Ovary (tissue), 10 donors: ENCODE results near the gene LRRC18. TPM values are rescaled to one million over a fixed set of nuclear protein-coding genes. Genes with fewer than 3 reads are reported as not detected.

Experiments
- DNase-seq, 5 donors: peaks; one replicate each; pipeline ENCODE4 v3.0.0-alpha.2; 2019 to 2020
- H3K27ac ChIP-seq, 2 donors: fragments of 200-600 bp; one replicate each; pipeline versions ENCODE4 v1.5.1 to v1.8.0; 2019 to 2022
- H3K27me3 ChIP-seq: fragments of 200-600 bp; one replicate; pipeline ENCODE4 v1.8.0; 2022
- H3K36me3 ChIP-seq: fragments of 200-600 bp; sonication (generic); one replicate; pipeline ENCODE4 v1.5.1; 2019
- H3K4me1 ChIP-seq: one replicate; pipeline ENCODE4 v1.8.1; 2013; ENCODE audit warnings: mild to moderate bottlenecking, moderate library complexity; ENCODE audit not compliant: insufficient read depth
- H3K4me3 ChIP-seq: fragments of 200-600 bp; sonication (generic); one replicate; pipeline ENCODE4 v1.5.1; 2017
- H3K9me3 ChIP-seq, 2 donors: fragments of 200-600 bp in 1 of 2; sonication (generic) in 1 of 2; one replicate each; pipeline versions ENCODE4 v1.5.1 to v1.8.1; 2013 to 2019; ENCODE audit warnings: mild to moderate bottlenecking in 1 of 2, moderate library complexity in 1 of 2
- EP300 ChIP-seq: sonication (generic); formaldehyde crosslinking; IDR thresholded peaks from one replicate; pipeline ENCODE4 v1.6.1; 2017; ENCODE audit warnings: antibody characterized with exemption
- POLR2A ChIP-seq: fragments of 450-650 bp; IDR thresholded peaks from one replicate; pipeline ENCODE4 v1.6.1; 2017; ENCODE audit warnings: antibody characterized with exemption, mild to moderate bottlenecking, moderate library complexity
- WGBS, 3 donors: extraction: QIAGEN DNeasy Blood & Tissue Kit in 1 of 3; methylation state at CpG; one replicate each; pipeline versions ENCODE4 v1.1.5 to v1.1.7; 2013 to 2017; 5-methylcytosine and 5-hydroxymethylcytosine counted together
- intact Hi-C, 4 donors: fragments of 100-400 bp; cut with DNase I; formaldehyde crosslinking; loops; one replicate each; pipeline versions ENCODE4 v1.11.0 to v1.15.1; 2022 to 2023
- long read RNA-seq, 3 donors: library from polyadenylated mRNA in 2 of 3; unstranded in 2 of 3; transcript quantifications; one replicate each; pipeline ENCODE4 v2.0.0 and lab custom pipeline, GENCODE V29; 2021 to 2026
- polyA plus RNA-seq, 2 donors: library from polyadenylated mRNA; stranded (reverse); fragments of 200-250 nt in 1 of 2; fragments of 350-450 nt in 1 of 2; fragmentation: Illumina TruSeq in 1 of 2; extraction: RNeasy Lipid Tissue Mini Kit (QIAGEN cat#74804) in 1 of 2; gene quantifications; one replicate each; pipeline ENCODE4 v1.2.3, GENCODE V29; 2013 to 2014
- total RNA-seq, 7 donors: library from RNA; depleted of rRNA in 2 of 7; stranded (reverse); fragments of >200 nt in 2 of 7; fragmentation: NEBNext Ultra II Directional in 3 of 7; extraction: Animal tissue kit (Norgen Biotek cat#: 25700) in 3 of 7; gene quantifications; one replicate each; pipeline versions ENCODE4 v1.1.0 to v1.2.4, GENCODE V29; 2016 to 2023
- TF ChIP-seq, protein P1 (sequence below), 3 donors: fragments of 450-650 bp in 2 of 3; fragments of 200-600 bp in 1 of 3; IDR thresholded peaks; one replicate each; pipeline versions ENCODE4 v1.5.1 to v1.8.0; 2016 to 2022; ENCODE audit warnings: antibody characterized with exemption in 3 of 3, mild to moderate bottlenecking in 1 of 3
- donor health status: DM: no; HTN: no; CAD: no; lungs with moderate emphysema.
- donor health status: DM: no; HTN: no; CAD: no.
- donor health status: Bipolar disorder and iron deficiency.
- donor health status: DM: yes; HTN: yes; CAD: no.
- donor health status: DM: no; HTN: no; CAD: no.
- donor health status: DM: yes; HTN: yes; CAD: no.

Gene LRRC18
- total RNA-seq (1 to 10 TPM in 1 of 7 donors, under 1 TPM in 2, not detected in 4; 0.15 to 1.4 (median 0.35) TPM), polyA plus RNA-seq (under 1 TPM; 0.16 to 0.22 TPM)
- long read RNA-seq, donor 1: 0 reads
- long read RNA-seq, donor 2: 0 reads
- long read RNA-seq, donor 3: 0 reads

DNA sequence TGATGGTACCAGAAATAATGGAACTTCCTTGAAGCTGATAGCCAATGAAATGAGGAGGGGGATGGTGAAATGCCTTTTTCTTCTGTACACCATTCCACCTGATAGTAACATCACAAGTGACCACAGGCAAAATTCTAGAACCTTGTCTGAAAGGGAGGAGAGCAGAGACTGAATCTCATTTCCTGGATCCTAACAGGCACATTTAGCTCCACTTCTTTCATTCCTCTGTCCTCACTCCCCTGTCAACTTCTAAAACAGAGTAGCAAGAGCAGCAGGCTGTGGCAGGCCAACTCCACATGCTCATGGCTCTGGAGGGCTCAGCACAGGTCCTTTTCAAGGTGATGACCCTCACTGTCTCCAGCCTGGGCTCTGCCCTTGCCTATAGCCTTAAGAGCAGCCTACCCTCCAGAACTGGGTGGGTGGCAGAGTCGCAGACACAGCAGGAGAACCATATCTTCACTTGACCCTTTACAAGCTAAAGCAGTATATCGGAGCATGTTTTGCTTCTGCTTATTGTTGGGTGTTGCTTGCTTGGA, at the start of gene LRRC18:
Gene LRRC18, minus strand, starts transcription at position 51 of the 536 bp plus-strand sequence. CDS start 25,685 bp downstream, outside the sequence.
- 92 to 100% (median 96%) methylated on average over 2 of the region's 2 CpGs for whole genome bisulfite sequencing, 3 donors
- intact Hi-C loops: loop anchor here in 1 of 4 donors (5.0 kb wide), 1 partner anchor 1708 kb away; no protein-coding TSS in a partner anchor
- Histone ChIP-seq H3K27me3 (no peaks in the 10 kb centered on the region), H3K36me3 (no peaks in the 10 kb centered on the region), H3K4me3 (no peak within 1 kb of the TSS), H3K4me1 (no peaks in the 10 kb centered on the region), H3K27ac (no peak within 1 kb of the TSS), H3K9me3 (no peaks in the 10 kb centered on the region)
- DNase-seq: no peak
- no peak for TF ChIP-seq EP300
- TF ChIP-seq, protein P1, sequence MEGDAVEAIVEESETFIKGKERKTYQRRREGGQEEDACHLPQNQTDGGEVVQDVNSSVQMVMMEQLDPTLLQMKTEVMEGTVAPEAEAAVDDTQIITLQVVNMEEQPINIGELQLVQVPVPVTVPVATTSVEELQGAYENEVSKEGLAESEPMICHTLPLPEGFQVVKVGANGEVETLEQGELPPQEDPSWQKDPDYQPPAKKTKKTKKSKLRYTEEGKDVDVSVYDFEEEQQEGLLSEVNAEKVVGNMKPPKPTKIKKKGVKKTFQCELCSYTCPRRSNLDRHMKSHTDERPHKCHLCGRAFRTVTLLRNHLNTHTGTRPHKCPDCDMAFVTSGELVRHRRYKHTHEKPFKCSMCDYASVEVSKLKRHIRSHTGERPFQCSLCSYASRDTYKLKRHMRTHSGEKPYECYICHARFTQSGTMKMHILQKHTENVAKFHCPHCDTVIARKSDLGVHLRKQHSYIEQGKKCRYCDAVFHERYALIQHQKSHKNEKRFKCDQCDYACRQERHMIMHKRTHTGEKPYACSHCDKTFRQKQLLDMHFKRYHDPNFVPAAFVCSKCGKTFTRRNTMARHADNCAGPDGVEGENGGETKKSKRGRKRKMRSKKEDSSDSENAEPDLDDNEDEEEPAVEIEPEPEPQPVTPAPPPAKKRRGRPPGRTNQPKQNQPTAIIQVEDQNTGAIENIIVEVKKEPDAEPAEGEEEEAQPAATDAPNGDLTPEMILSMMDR (IDR thresholded peaks at IDR 0.05): no peak
- no peak for TF ChIP-seq POLR2A

DNA sequence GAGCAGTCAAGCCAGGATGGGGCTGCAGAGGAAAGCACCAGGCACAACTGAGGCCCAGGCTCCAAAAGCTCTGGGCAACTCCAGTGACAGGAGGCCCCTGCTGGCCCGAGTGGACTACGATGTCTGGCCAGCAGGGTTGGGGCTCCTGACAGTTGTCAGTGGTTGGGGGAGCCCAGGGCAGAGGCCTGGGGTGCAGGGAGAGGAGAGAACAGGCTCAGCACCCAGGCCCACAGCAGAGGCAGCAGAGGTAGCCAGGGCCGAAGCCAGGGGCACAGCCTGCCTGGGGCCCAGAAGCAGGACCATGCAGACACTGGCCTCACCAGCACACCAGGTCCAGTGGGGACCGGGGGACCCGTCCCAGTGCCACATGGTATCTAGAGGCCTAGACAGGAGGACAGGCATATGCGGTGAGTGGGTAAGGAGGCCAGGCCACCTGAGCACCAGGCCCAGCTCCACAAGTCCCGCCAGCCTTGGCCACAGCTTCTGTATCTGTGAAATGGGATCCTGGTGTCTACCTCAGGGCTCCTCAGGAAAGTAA, 46.0 kb upstream of the LRRC18 start:
- Histone ChIP-seq H3K36me3 (no peaks in the 10 kb centered on the region), H3K27ac (no peak overlapping the region), H3K9me3 (no peaks in the 10 kb centered on the region), H3K4me1 (peaks cover 6% of the 10 kb centered on the region), H3K27me3 (no peaks in the 10 kb centered on the region), H3K4me3 (no peak overlapping the region)
- no peak for TF ChIP-seq POLR2A
- no peak for TF ChIP-seq EP300
- TF ChIP-seq, protein P1 (IDR thresholded peaks at IDR 0.05): no peak
- no peak for DNase-seq
- WGBS, 3 donors: 91 to 94% (median 92%) methylated on average over 5 to 7 of the region's 7 CpGs
- intact Hi-C loops: loop anchor here in 1 of 4 donors (10.0 kb wide), 1 partner anchor 529 kb away; no protein-coding TSS in a partner anchor

- Histone ChIP-seq H3K9me3 (no peaks in the 10 kb centered on the region), H3K4me1 (peaks cover 6% of the 10 kb centered on the region), H3K27me3 (no peaks in the 10 kb centered on the region), H3K4me3 (no peak overlapping the region), H3K36me3 (no peaks in the 10 kb centered on the region), H3K27ac (no peak overlapping the region)
- no peak for DNase-seq
- 60 to 63% (median 62%) methylated on average over 5 of the region's 5 CpGs for WGBS, 3 donors
- TF ChIP-seq POLR2A (no peak), EP300 (no peak)
- TF ChIP-seq, protein P1 (IDR thresholded peaks at IDR 0.05): no peak
- intact Hi-C loops: loop anchor here (5.0 to 10.0 kb wide), 3 partner anchors 174 to 531 kb away; no protein-coding TSS in a partner anchor
These were observed 44.2 kb upstream of the LRRC18 start for GRCh38 chr10:48983648-48984351.

GRCh38 chr10:48982584-48982983, 42.9 kb upstream of the LRRC18 start:
- Histone ChIP-seq H3K27me3 (no peaks in the 10 kb centered on the region), H3K4me1 (peaks cover 6% of the 10 kb centered on the region), H3K4me3 (no peak overlapping the region), H3K9me3 (no peaks in the 10 kb centered on the region), H3K36me3 (no peaks in the 10 kb centered on the region), H3K27ac (no peak overlapping the region)
- DNase-seq: no peak
- TF ChIP-seq POLR2A (no peak), EP300 (no peak)
- TF ChIP-seq, protein P1 (IDR thresholded peaks at IDR 0.05): no peak
- intact Hi-C loops: loop anchor here (5.0 to 10.0 kb wide), 3 partner anchors 175 to 532 kb away; no protein-coding TSS in a partner anchor
- 87 to 93% (median 93%) methylated on average over 5 of the region's 5 CpGs for WGBS, 3 donors
